Activated CD4-positive, alpha-beta memory T cell treated with anti-CD3 and anti-CD28 coated beads for 36 hours (primary cell): ENCODE results near the gene BAZ2A. TPM values are rescaled to one million over a fixed set of nuclear protein-coding genes. Genes with fewer than 3 reads are reported as not detected.
A peak's percentile ranks its signal among the peaks of the same experiment; 100 is the strongest.

ENCODE experiments used
- CTCF ChIA-PET: fragments of 350-600 bp; sonication (Branson Sonifier 250); formaldehyde crosslinking; loops from one replicate; lab custom pipeline; 2021; ENCODE audit warnings: antibody characterized with exemption, inconsistent platforms; lab: Charles Lee
- POLR2A ChIA-PET: fragments of 350-600 bp; sonication (Branson Sonifier 250); formaldehyde crosslinking; loops from one replicate; lab custom pipeline; 2021; ENCODE audit warnings: antibody characterized with exemption; lab: Charles Lee
- DNase-seq: peaks from one replicate; pipeline ENCODE4 v3.0.0-alpha.2; 2020
- H3K27ac Mint-ChIP-seq: one replicate; pipeline ENCODE4 v1.8.0; 2021; ENCODE audit warnings: mixed read lengths
- H3K27me3 Mint-ChIP-seq: one replicate; pipeline ENCODE4 v1.8.0; 2021; ENCODE audit warnings: mixed read lengths
- H3K36me3 Mint-ChIP-seq: one replicate; pipeline ENCODE4 v1.8.0; 2021; ENCODE audit warnings: mixed read lengths
- H3K4me1 Mint-ChIP-seq: one replicate; pipeline ENCODE4 v1.8.0; 2021; ENCODE audit warnings: low read depth, mixed read lengths
- H3K4me3 Mint-ChIP-seq: one replicate; pipeline ENCODE4 v1.8.0; 2021; ENCODE audit warnings: mild to moderate bottlenecking, mixed read lengths
- H3K9me3 Mint-ChIP-seq: one replicate; pipeline ENCODE4 v1.8.0; 2021; ENCODE audit warnings: mixed read lengths
- intact Hi-C: fragments of 100-400 bp; cut with micrococcal nuclease; formaldehyde crosslinking; loops from one replicate; pipeline ENCODE4 v1.15.1; 2023
- total RNA-seq, 2 experiments: library from RNA; stranded (reverse); gene quantifications; one replicate each; pipeline ENCODE4 v1.2.3, GENCODE V29; 2021

BAZ2A gene
- total RNA-seq, result 100 to 1,000 TPM in 1 of 2 experiments, 10 to 100 TPM in 1; 90.7 to 111 TPM

- Mint-ChIP-seq H3K36me3 (peaks cover 16% of the 10 kb centered on the region), H3K9me3 (no peaks in the 10 kb centered on the region), H3K4me3 (peak within 1 kb of the TSS; percentile 93), H3K4me1 (peaks cover 71% of the 10 kb centered on the region), H3K27ac (peak within 1 kb of the TSS; percentile 93), H3K27me3 (no peaks in the 10 kb centered on the region)
- ChIA-PET POLR2A (interaction anchor here (0.6 to 4.0 kb wide), 6 partner anchors 9 to 96 kb away, joined by 3 to 27 read pairs (median 7); partner anchors contain the start of genes ATP5F1B, NACA and PTGES3), CTCF (interaction anchor here (2.3 kb wide), 1 partner anchor 54 kb away, joined by 8 read pairs; no protein-coding TSS in a partner anchor)
- intact Hi-C loops, result loop anchor here (5.0 to 10.0 kb wide), 3 partner anchors 313 to 585 kb away; partner anchors contain the start of genes CNPY2, RPL41, RPS26 and ZC3H10
- peak; percentile 92 for DNase-seq
Measured at GRCh38 chr12:56630180-56630632, at the start of gene BAZ2A. Gene BAZ2A, minus strand, starts transcription at chr12:56630326. Its CDS starts 12,796 bp downstream, at chr12:56617530.

GRCh38 chr12:56678852-56679251, 48.7 kb upstream of the BAZ2A start:
- Mint-ChIP-seq H3K27ac (peak overlapping the region; percentile 77), H3K9me3 (no peaks in the 10 kb centered on the region), H3K4me1 (peaks cover 64% of the 10 kb centered on the region), H3K36me3 (peaks cover 40% of the 10 kb centered on the region), H3K4me3 (no peak overlapping the region), H3K27me3 (no peaks in the 10 kb centered on the region)
- POLR2A ChIA-PET, result interaction anchor here (1.0 to 1.5 kb wide), 4 partner anchors 9 to 43 kb away, joined by 3 to 5 read pairs (median 4); partner anchors contain the start of gene PTGES3
- no peak for DNase-seq
- intact Hi-C loops, result no loop called here
- CTCF ChIA-PET, result interaction anchor here (0.6 to 4.4 kb wide), 2 partner anchors 21 to 43 kb away, joined by 3 to 19 read pairs; no protein-coding TSS in a partner anchor

GRCh38 chr12:56677680-56678079, 47.6 kb upstream of the BAZ2A start:
- Mint-ChIP-seq H3K27ac (peak overlapping the region; percentile 56), H3K36me3 (peaks cover 42% of the 10 kb centered on the region), H3K27me3 (no peaks in the 10 kb centered on the region), H3K4me3 (no peak overlapping the region), H3K4me1 (peaks cover 67% of the 10 kb centered on the region), H3K9me3 (no peaks in the 10 kb centered on the region)
- ChIA-PET CTCF (interaction anchor here (0.6 to 4.4 kb wide), 3 partner anchors 15 to 65 kb away, joined by 3 to 19 read pairs (median 3); no protein-coding TSS in a partner anchor), POLR2A (interaction anchor here (0.6 to 1.2 kb wide), 5 partner anchors 10 to 48 kb away, joined by 3 to 5 read pairs (median 4); partner anchors contain the start of genes NACA and PTGES3)
- peak; percentile 57 for DNase-seq
- intact Hi-C loops, result no loop called here

GRCh38 chr12:56676851-56677580, 46.9 kb upstream of the BAZ2A start:
- CTCF ChIA-PET, result interaction anchor here (1.5 to 4.4 kb wide), 2 partner anchors 14 to 41 kb away, joined by 3 to 19 read pairs; no protein-coding TSS in a partner anchor
- Mint-ChIP-seq H3K27me3 (no peaks in the 10 kb centered on the region), H3K4me3 (no peak overlapping the region), H3K4me1 (peaks cover 67% of the 10 kb centered on the region), H3K9me3 (no peaks in the 10 kb centered on the region), H3K27ac (peak overlapping the region; percentile 66), H3K36me3 (peaks cover 43% of the 10 kb centered on the region)
- intact Hi-C loops, result no loop called here
- POLR2A ChIA-PET, result interaction anchor here (0.6 to 1.0 kb wide), 3 partner anchors 45 to 62 kb away, joined by 3 to 4 read pairs (median 3); partner anchors contain the start of gene NACA
- DNase-seq, result no peak

GRCh38 chr12:56671608-56672007, 41.5 kb upstream of the BAZ2A start:
- ChIA-PET POLR2A (interaction anchor here (0.6 kb wide), 1 partner anchor 10 kb away, joined by 5 read pairs; no protein-coding TSS in a partner anchor), CTCF (interaction anchor here (0.6 kb wide), 1 partner anchor 84 kb away, joined by 3 read pairs; no protein-coding TSS in a partner anchor)
- Mint-ChIP-seq H3K4me3 (no peak overlapping the region), H3K36me3 (peaks cover 49% of the 10 kb centered on the region), H3K9me3 (no peaks in the 10 kb centered on the region), H3K27me3 (no peaks in the 10 kb centered on the region), H3K27ac (peak overlapping the region; percentile 58), H3K4me1 (peaks cover 60% of the 10 kb centered on the region)
- no peak for DNase-seq
- intact Hi-C loops, result no loop called here

GRCh38 chr12:56670836-56671235, 40.7 kb upstream of the BAZ2A start:
- intact Hi-C loops, result no loop called here
- Mint-ChIP-seq H3K4me3 (no peak overlapping the region), H3K36me3 (peaks cover 49% of the 10 kb centered on the region), H3K9me3 (no peaks in the 10 kb centered on the region), H3K4me1 (peaks cover 54% of the 10 kb centered on the region), H3K27me3 (no peaks in the 10 kb centered on the region), H3K27ac (no peak overlapping the region)
- DNase-seq, result peak; percentile 0
- ChIA-PET CTCF (interaction anchor here (0.6 kb wide), 1 partner anchor 85 kb away, joined by 3 read pairs; no protein-coding TSS in a partner anchor), POLR2A (interaction anchor here (0.6 to 1.2 kb wide), 4 partner anchors 9 to 96 kb away, joined by 4 to 5 read pairs (median 4); no protein-coding TSS in a partner anchor)

- peak overlapping the region; percentile 78 for H3K27ac Mint-ChIP-seq
- intact Hi-C loops, result loop anchor here (2.0 kb wide), 1 partner anchor 17 kb away; no protein-coding TSS in a partner anchor
- H3K36me3 Mint-ChIP-seq, result peaks cover 55% of the 10 kb centered on the region
- CTCF ChIA-PET, result interaction anchor here (0.6 to 1.7 kb wide), 2 partner anchors 10 to 27 kb away, joined by 3 read pairs; no protein-coding TSS in a partner anchor
- DNase-seq, result no peak
- no peak overlapping the region for H3K4me3 Mint-ChIP-seq
- no peaks in the 10 kb centered on the region for H3K27me3 Mint-ChIP-seq
- peaks cover 46% of the 10 kb centered on the region for H3K4me1 Mint-ChIP-seq
- H3K9me3 Mint-ChIP-seq, result no peaks in the 10 kb centered on the region
- POLR2A ChIA-PET, result no interaction called here
Measured at GRCh38 chr12:56668197-56668457, 38.0 kb upstream of the BAZ2A start.

- intact Hi-C loops, result no loop called here
- peak; percentile 8 for DNase-seq
- CTCF ChIA-PET, result interaction anchor here (1.2 kb wide), 1 partner anchor 15 kb away, joined by 3 read pairs; no protein-coding TSS in a partner anchor
- Mint-ChIP-seq H3K36me3 (peaks cover 20% of the 10 kb centered on the region), H3K4me3 (no peak overlapping the region), H3K27ac (no peak overlapping the region), H3K27me3 (no peaks in the 10 kb centered on the region), H3K9me3 (no peaks in the 10 kb centered on the region), H3K4me1 (peaks cover 26% of the 10 kb centered on the region)
- POLR2A ChIA-PET, result interaction anchor here (0.6 to 2.7 kb wide), 4 partner anchors 9 to 28 kb away, joined by 3 to 8 read pairs (median 4); no protein-coding TSS in a partner anchor
Measured at GRCh38 chr12:56661979-56662638, 32.0 kb upstream of the BAZ2A start.

- H3K27me3 Mint-ChIP-seq, result no peaks in the 10 kb centered on the region
- CTCF ChIA-PET, result no interaction called here
- H3K9me3 Mint-ChIP-seq, result no peaks in the 10 kb centered on the region
- H3K27ac Mint-ChIP-seq, result no peak overlapping the region
- POLR2A ChIA-PET, result interaction anchor here (0.6 kb wide), 1 partner anchor 10 kb away, joined by 5 read pairs; no protein-coding TSS in a partner anchor
- intact Hi-C loops, result no loop called here
- peaks cover 20% of the 10 kb centered on the region for H3K36me3 Mint-ChIP-seq
- no peak overlapping the region for H3K4me3 Mint-ChIP-seq
- peak; percentile 23 for DNase-seq
- H3K4me1 Mint-ChIP-seq, result peaks cover 26% of the 10 kb centered on the region
Measured at GRCh38 chr12:56661560-56661959, 31.4 kb upstream of the BAZ2A start.

GRCh38 chr12:56658921-56659320, 28.8 kb upstream of the BAZ2A start:
- no peak for DNase-seq
- Mint-ChIP-seq H3K27me3 (no peaks in the 10 kb centered on the region), H3K4me1 (peaks cover 22% of the 10 kb centered on the region), H3K27ac (peak overlapping the region; percentile 1), H3K4me3 (no peak overlapping the region), H3K9me3 (peaks cover 7% of the 10 kb centered on the region), H3K36me3 (peaks cover 12% of the 10 kb centered on the region)
- ChIA-PET CTCF (no interaction called here), POLR2A (interaction anchor here (0.6 to 1.6 kb wide), 5 partner anchors 13 to 66 kb away, joined by 3 to 6 read pairs (median 3); partner anchors contain the start of genes ATP5F1B and NACA)
- intact Hi-C loops, result no loop called here
